Measurements from ENCODE around the gene PAK4.
"Not testable (repeated sequence)": the region's sequence is repeated elsewhere in the genome, so short reads cannot be mapped to it uniquely, and the experiment has no call there.

PAK4 gene

DNA sequence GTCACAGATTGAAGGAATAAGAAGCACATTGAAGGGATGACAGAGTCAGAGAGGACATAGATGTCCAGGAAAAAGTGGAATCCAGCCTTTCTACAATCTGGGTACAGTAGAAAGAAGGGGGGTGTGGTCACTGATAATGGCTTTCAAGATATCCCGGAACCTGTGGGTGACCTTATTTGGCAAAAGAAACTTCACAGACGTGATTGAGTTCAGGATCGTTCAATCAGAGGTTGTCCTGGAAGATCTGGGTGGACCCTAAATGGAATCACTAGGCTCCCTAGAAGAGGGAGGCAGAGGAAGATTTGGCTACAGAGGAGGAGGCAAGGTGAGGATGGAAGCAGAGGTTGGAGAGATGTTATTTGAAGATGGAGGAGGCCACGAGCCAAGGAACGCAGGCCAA lies 91.5 kb downstream of the PAK4 start:
- Histone ChIP-seq H3K9ac (ENCODE audit: low read length) (no peak overlapping the region), H3K4me2 (ENCODE audit: low read depth, low read length, poor library complexity, severe bottlenecking) (no peak overlapping the region), H3K36me3 (ENCODE audit: low read length) (no peaks in the 10 kb centered on the region), H3F3A (ENCODE audit: insufficient read depth) (no peaks in the 10 kb centered on the region), H4K20me1 (ENCODE audit: low read depth, low read length) (no peaks in the 10 kb centered on the region), H3K79me2 (ENCODE audit: insufficient read depth, low read length) (no peaks in the 10 kb centered on the region), H3K4me3 (ENCODE audit: insufficient read depth, low read length, poor library complexity, severe bottlenecking) (no peak overlapping the region), H3K9me2 (replicated peaks; ENCODE audit: insufficient read depth, low read length) (no peaks in the 10 kb centered on the region), H2AFZ (ENCODE audit: low read depth, low read length, severe bottlenecking) (no peak overlapping the region), H3K27ac (ENCODE audit: low read depth, low read length) (no peak overlapping the region), H3K9me3 (ENCODE audit: insufficient read depth, low read length) (no peaks in the 10 kb centered on the region), H3K27me3 (ENCODE audit: low read length) (no peaks in the 10 kb centered on the region)
- no peak for TF ChIP-seq CTCF (IDR thresholded peaks at IDR 0.05; ENCODE audit: insufficient read depth, low read length, poor library complexity, severe bottlenecking)
- TF ChIP-seq EZH2phosphoT487 (conservative IDR thresholded peaks at IDR 0.05; ENCODE audit: low read length), result no peak

- Histone ChIP-seq H3F3A (ENCODE audit: insufficient read depth) (no peaks in the 10 kb centered on the region), H2AFZ (ENCODE audit: low read depth, low read length, severe bottlenecking) (no peak overlapping the region), H3K9me2 (replicated peaks; ENCODE audit: insufficient read depth, low read length) (no peaks in the 10 kb centered on the region), H3K9ac (ENCODE audit: low read length) (no peak overlapping the region), H3K9me3 (ENCODE audit: insufficient read depth, low read length) (no peaks in the 10 kb centered on the region), H3K27me3 (ENCODE audit: low read length) (no peaks in the 10 kb centered on the region), H3K4me3 (ENCODE audit: insufficient read depth, low read length, poor library complexity, severe bottlenecking) (no peak overlapping the region), H3K27ac (ENCODE audit: low read depth, low read length) (no peak overlapping the region), H3K36me3 (ENCODE audit: low read length) (no peaks in the 10 kb centered on the region), H3K4me2 (ENCODE audit: low read depth, low read length, poor library complexity, severe bottlenecking) (no peak overlapping the region), H3K79me2 (ENCODE audit: insufficient read depth, low read length) (no peaks in the 10 kb centered on the region), H4K20me1 (ENCODE audit: low read depth, low read length) (no peaks in the 10 kb centered on the region)
- TF ChIP-seq CTCF (IDR thresholded peaks at IDR 0.05; ENCODE audit: insufficient read depth, low read length, poor library complexity, severe bottlenecking), result no peak
- no peak for TF ChIP-seq EZH2phosphoT487 (conservative IDR thresholded peaks at IDR 0.05; ENCODE audit: low read length)
Observed at GRCh38 chr19:39218230-39219007, 92.8 kb downstream of the PAK4 start.

DNA sequence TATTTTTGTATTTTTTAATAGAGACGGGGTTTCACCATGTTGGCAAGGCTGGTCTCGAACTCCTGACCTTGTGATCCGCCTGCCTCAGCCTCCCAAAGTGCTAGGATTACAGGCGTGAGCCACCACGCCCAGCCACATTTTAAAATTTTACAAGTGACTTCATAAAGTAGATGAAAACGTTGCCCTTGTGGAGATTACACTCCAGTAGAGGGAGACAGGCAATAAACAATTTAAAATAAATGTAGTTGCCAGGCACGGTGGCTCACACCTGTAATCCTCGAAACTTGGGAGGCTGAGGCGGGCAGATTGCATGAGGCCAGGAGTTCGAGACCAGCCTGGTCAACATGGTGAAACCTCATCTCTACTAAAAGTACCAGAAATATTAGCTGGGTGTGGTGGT lies 93.5 kb downstream of the PAK4 start:
- H3K27me3 ChIP-seq (ENCODE audit: low read length); H3K4me3 ChIP-seq (ENCODE audit: insufficient read depth, low read length, poor library complexity, severe bottlenecking); H3K9me3 ChIP-seq (ENCODE audit: insufficient read depth, low read length); H3K9ac ChIP-seq (ENCODE audit: low read length); H3F3A ChIP-seq (ENCODE audit: insufficient read depth); H3K36me3 ChIP-seq (ENCODE audit: low read length); H2AFZ ChIP-seq (ENCODE audit: low read depth, low read length, severe bottlenecking); H4K20me1 ChIP-seq (ENCODE audit: low read depth, low read length); H3K4me2 ChIP-seq (ENCODE audit: low read depth, low read length, poor library complexity, severe bottlenecking); H3K9me2 ChIP-seq (replicated peaks; ENCODE audit: insufficient read depth, low read length); H3K27ac ChIP-seq (ENCODE audit: low read depth, low read length); H3K79me2 ChIP-seq (ENCODE audit: insufficient read depth, low read length): not testable (repeated sequence)

- H3K9me2 ChIP-seq (replicated peaks; ENCODE audit: insufficient read depth, low read length), result no peaks in the 10 kb centered on the region
- no peak for TF ChIP-seq CTCF (IDR thresholded peaks at IDR 0.05; ENCODE audit: insufficient read depth, low read length, poor library complexity, severe bottlenecking)
- TF ChIP-seq EZH2phosphoT487 (conservative IDR thresholded peaks at IDR 0.05; ENCODE audit: low read length), result no peak
- H2AFZ ChIP-seq (ENCODE audit: low read depth, low read length, severe bottlenecking), result no peak overlapping the region
- H3K79me2 ChIP-seq (ENCODE audit: insufficient read depth, low read length), result no peaks in the 10 kb centered on the region
- H3K36me3 ChIP-seq (ENCODE audit: low read length), result no peaks in the 10 kb centered on the region
- H3K9me3 ChIP-seq (ENCODE audit: insufficient read depth, low read length), result no peaks in the 10 kb centered on the region
- no peaks in the 10 kb centered on the region for H3K27me3 ChIP-seq (ENCODE audit: low read length)
- H3K9ac ChIP-seq (ENCODE audit: low read length), result no peak overlapping the region
- H3K27ac ChIP-seq (ENCODE audit: low read depth, low read length), result no peak overlapping the region
- H3F3A ChIP-seq (ENCODE audit: insufficient read depth), result no peaks in the 10 kb centered on the region
- H3K4me3 ChIP-seq (ENCODE audit: insufficient read depth, low read length, poor library complexity, severe bottlenecking), result no peak overlapping the region
- no peak overlapping the region for H3K4me2 ChIP-seq (ENCODE audit: low read depth, low read length, poor library complexity, severe bottlenecking)
- no peaks in the 10 kb centered on the region for H4K20me1 ChIP-seq (ENCODE audit: low read depth, low read length)
Observed at GRCh38 chr19:39223703-39224279, 98.2 kb downstream of the PAK4 start.

Data from SU-DHL-6 (cell line).